ENCODE data around the gene MGAT1.

GRCh38 chr5:180783340-180784052 is 19.1 kb downstream of the MGAT1 start:
- TF ChIP-seq POLR2A (IDR thresholded peaks at IDR 0.05) (no peak), CTCF (IDR thresholded peaks at IDR 0.05 in 4 of 5, conservative IDR thresholded peaks at IDR 0.05 in 1 of 5) (no peak)
